COLO829 (cell line): ENCODE data around the gene ENTREP1.
A peak's percentile ranks its signal among the peaks of the same experiment; 100 is the strongest.
"Not testable (repeated sequence)": the region's sequence is repeated elsewhere in the genome, so short reads cannot be mapped to it uniquely, and the experiment has no call there.

Experiments
- DNase-seq: peaks from one replicate; pipeline ENCODE4 v3.0.0; 2012; ENCODE audit warnings: low spot score

Gene ENTREP1

GRCh38 chr9:69324549-69325401 is at the start of gene ENTREP1:
Gene ENTREP1, plus strand, starts transcription at chr9:69325215. Its CDS starts 95 bp downstream, at chr9:69325310.
- DNase-seq, result peak; percentile 47

GRCh38 chr9:69276775-69277174 is 48.2 kb upstream of the ENTREP1 start:
- no peak for DNase-seq

- no peak for DNase-seq
These were observed 45.8 kb upstream of the ENTREP1 start for GRCh38 chr9:69279084-69279731.

- no peak for DNase-seq
These were observed 45.3 kb upstream of the ENTREP1 start for GRCh38 chr9:69279733-69280132.

- DNase-seq, result no peak
These were observed 42.0 kb upstream of the ENTREP1 start for GRCh38 chr9:69283003-69283402.

- no peak for DNase-seq
These were observed 32.9 kb upstream of the ENTREP1 start for GRCh38 chr9:69292078-69292477.

GRCh38 chr9:69293156-69293555 is 31.9 kb upstream of the ENTREP1 start:
- no peak for DNase-seq

GRCh38 chr9:69295872-69296552 is 29.0 kb upstream of the ENTREP1 start:
- no peak for DNase-seq

- DNase-seq, result no peak
These were observed 27.6 kb upstream of the ENTREP1 start for GRCh38 chr9:69297300-69297980.

- DNase-seq, result no peak
These were observed 25.7 kb upstream of the ENTREP1 start for GRCh38 chr9:69299315-69299714.

GRCh38 chr9:69299826-69300225 is 25.2 kb upstream of the ENTREP1 start:
- DNase-seq, result no peak

- peak; percentile 85 for DNase-seq
These were observed 21.7 kb upstream of the ENTREP1 start for GRCh38 chr9:69303331-69303730.

- DNase-seq, result not testable (repeated sequence)
These were observed 18.0 kb upstream of the ENTREP1 start for GRCh38 chr9:69306895-69307445.

- DNase-seq, result peak; percentile 57
These were observed 17.4 kb upstream of the ENTREP1 start for GRCh38 chr9:69307446-69308205.

GRCh38 chr9:69308206-69308931 is 16.6 kb upstream of the ENTREP1 start:
- no peak for DNase-seq

- no peak for DNase-seq
These were observed 11.8 kb upstream of the ENTREP1 start for GRCh38 chr9:69313175-69313574.

- no peak for DNase-seq
These were observed 10.5 kb upstream of the ENTREP1 start for GRCh38 chr9:69314547-69314946.

GRCh38 chr9:69317081-69317480 is 7.9 kb upstream of the ENTREP1 start:
- no peak for DNase-seq

- no peak for DNase-seq
These were observed 7.1 kb upstream of the ENTREP1 start for GRCh38 chr9:69317894-69318293.

GRCh38 chr9:69319324-69320025 is 5.5 kb upstream of the ENTREP1 start:
- no peak for DNase-seq
